ENCODE data around the gene PCYT1A. TPM values are rescaled to one million over a fixed set of nuclear protein-coding genes. Genes with fewer than 3 reads are reported as not detected.

PCYT1A gene
- total and polyA plus RNA-seq, 2 of the 13 experiments (the other 11 are each of a cell fraction or from before 2014, with no cell fraction given): 26.4 to 45.3 TPM

DNA sequence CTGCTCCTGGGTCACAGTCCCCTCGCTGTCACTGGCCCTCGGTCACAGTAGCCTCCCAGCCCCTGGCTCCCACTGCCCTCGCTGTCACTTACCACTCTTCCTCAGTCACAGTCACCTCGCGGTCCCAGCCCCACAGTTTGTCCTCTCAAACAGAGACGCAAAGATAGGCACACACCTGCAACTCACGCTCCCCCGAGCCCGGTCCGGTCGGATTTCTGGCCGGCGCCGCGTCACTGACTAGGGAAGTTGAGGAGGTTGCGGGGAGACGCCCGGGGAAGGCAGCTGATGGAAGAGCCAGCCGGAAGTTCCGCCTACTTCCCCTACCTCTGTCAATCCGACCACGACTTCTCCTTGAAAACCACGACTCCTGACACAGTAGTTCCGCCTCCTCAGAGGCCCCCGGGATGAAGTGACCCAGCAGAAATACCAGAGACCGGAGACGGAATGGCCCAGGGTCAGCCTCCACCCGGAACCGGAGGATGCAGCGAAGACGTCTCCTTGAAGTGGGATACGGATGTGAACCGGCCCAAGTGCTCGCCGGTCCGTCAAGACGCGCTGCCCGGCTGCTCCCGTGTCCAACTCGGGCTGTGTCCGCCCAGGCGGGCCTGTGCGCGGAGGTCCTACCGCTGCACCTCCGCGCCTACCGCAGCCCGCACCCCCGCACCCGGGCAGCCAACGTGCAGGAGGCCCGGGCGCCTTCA, at the start of gene PCYT1A (continued):
- TF ChIP-seq ZNF234 (CRISPR knock-in tag; conservative IDR thresholded peaks at IDR 0.05) (peak; percentile 92; the same call in 1 of the 2 replicates), ZZZ3 (CRISPR knock-in tag; IDR thresholded peaks at IDR 0.05; ENCODE audit: borderline replicate concordance) (peak; percentile 85; the same call in 1 of the 2 replicates), ZNF766 (CRISPR knock-in tag; IDR thresholded peaks at IDR 0.05; ENCODE audit: borderline replicate concordance) (no peak), BHLHE40 (IDR thresholded peaks at IDR 0.05; ENCODE audit: low read length) (no peak), ZNF558 (CRISPR knock-in tag; IDR thresholded peaks at IDR 0.05; ENCODE audit: borderline replicate concordance) (peak; percentile 9; the same call in 1 of the 2 replicates), ZKSCAN8 (CRISPR knock-in tag; IDR thresholded peaks at IDR 0.05; ENCODE audit: borderline replicate concordance) (no peak; the same call in 1 of the 2 replicates), TCF7 (IDR thresholded peaks at IDR 0.05; ENCODE audit: low read depth) (no peak), ZNF207 (IDR thresholded peaks at IDR 0.05; ENCODE audit: borderline replicate concordance) (no peak), MEIS1 (CRISPR knock-in tag; IDR thresholded peaks at IDR 0.05; ENCODE audit: borderline replicate concordance) (no peak; the same call in 1 of the 2 replicates), ZNF326 (CRISPR knock-in tag; IDR thresholded peaks at IDR 0.05; ENCODE audit: borderline replicate concordance) (no peak), FIP1L1 (IDR thresholded peaks at IDR 0.05; ENCODE audit: borderline replicate concordance, insufficient read depth, low read depth, low read length) (no peak), ZNF883 (CRISPR knock-in tag; IDR thresholded peaks at IDR 0.05; ENCODE audit: not compliant biosample characterization) (peak; percentile 38)
- TF ChIP-seq, protein P1, sequence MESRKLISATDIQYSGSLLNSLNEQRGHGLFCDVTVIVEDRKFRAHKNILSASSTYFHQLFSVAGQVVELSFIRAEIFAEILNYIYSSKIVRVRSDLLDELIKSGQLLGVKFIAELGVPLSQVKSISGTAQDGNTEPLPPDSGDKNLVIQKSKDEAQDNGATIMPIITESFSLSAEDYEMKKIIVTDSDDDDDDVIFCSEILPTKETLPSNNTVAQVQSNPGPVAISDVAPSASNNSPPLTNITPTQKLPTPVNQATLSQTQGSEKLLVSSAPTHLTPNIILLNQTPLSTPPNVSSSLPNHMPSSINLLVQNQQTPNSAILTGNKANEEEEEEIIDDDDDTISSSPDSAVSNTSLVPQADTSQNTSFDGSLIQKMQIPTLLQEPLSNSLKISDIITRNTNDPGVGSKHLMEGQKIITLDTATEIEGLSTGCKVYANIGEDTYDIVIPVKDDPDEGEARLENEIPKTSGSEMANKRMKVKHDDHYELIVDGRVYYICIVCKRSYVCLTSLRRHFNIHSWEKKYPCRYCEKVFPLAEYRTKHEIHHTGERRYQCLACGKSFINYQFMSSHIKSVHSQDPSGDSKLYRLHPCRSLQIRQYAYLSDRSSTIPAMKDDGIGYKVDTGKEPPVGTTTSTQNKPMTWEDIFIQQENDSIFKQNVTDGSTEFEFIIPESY (CRISPR knock-in tag; IDR thresholded peaks at IDR 0.05): no peak
- TF ChIP-seq, protein P2, sequence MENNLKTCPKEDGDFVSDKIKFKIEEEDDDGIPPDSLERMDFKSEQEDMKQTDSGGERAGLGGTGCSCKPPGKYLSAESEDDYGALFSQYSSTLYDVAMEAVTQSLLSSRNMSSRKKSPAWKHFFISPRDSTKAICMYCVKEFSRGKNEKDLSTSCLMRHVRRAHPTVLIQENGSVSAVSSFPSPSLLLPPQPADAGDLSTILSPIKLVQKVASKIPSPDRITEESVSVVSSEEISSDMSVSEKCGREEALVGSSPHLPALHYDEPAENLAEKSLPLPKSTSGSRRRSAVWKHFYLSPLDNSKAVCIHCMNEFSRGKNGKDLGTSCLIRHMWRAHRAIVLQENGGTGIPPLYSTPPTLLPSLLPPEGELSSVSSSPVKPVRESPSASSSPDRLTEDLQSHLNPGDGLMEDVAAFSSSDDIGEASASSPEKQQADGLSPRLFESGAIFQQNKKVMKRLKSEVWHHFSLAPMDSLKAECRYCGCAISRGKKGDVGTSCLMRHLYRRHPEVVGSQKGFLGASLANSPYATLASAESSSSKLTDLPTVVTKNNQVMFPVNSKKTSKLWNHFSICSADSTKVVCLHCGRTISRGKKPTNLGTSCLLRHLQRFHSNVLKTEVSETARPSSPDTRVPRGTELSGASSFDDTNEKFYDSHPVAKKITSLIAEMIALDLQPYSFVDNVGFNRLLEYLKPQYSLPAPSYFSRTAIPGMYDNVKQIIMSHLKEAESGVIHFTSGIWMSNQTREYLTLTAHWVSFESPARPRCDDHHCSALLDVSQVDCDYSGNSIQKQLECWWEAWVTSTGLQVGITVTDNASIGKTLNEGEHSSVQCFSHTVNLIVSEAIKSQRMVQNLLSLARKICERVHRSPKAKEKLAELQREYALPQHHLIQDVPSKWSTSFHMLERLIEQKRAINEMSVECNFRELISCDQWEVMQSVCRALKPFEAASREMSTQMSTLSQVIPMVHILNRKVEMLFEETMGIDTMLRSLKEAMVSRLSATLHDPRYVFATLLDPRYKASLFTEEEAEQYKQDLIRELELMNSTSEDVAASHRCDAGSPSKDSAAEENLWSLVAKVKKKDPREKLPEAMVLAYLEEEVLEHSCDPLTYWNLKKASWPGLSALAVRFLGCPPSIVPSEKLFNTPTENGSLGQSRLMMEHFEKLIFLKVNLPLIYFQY (CRISPR knock-in tag; IDR thresholded peaks at IDR 0.05; ENCODE audit: borderline replicate concordance): peak; percentile 73; the same call in 1 of the 2 replicates
- TF ChIP-seq, protein P3, sequence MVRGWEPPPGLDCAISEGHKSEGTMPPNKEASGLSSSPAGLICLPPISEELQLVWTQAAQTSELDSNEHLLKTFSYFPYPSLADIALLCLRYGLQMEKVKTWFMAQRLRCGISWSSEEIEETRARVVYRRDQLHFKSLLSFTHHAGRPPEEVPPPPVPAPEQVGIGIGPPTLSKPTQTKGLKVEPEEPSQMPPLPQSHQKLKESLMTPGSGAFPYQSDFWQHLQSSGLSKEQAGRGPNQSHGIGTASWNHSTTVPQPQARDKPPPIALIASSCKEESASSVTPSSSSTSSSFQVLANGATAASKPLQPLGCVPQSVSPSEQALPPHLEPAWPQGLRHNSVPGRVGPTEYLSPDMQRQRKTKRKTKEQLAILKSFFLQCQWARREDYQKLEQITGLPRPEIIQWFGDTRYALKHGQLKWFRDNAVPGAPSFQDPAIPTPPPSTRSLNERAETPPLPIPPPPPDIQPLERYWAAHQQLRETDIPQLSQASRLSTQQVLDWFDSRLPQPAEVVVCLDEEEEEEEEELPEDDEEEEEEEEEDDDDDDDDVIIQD (CRISPR knock-in tag; IDR thresholded peaks at IDR 0.05; ENCODE audit: low read depth): no peak
- TF ChIP-seq, protein P4, sequence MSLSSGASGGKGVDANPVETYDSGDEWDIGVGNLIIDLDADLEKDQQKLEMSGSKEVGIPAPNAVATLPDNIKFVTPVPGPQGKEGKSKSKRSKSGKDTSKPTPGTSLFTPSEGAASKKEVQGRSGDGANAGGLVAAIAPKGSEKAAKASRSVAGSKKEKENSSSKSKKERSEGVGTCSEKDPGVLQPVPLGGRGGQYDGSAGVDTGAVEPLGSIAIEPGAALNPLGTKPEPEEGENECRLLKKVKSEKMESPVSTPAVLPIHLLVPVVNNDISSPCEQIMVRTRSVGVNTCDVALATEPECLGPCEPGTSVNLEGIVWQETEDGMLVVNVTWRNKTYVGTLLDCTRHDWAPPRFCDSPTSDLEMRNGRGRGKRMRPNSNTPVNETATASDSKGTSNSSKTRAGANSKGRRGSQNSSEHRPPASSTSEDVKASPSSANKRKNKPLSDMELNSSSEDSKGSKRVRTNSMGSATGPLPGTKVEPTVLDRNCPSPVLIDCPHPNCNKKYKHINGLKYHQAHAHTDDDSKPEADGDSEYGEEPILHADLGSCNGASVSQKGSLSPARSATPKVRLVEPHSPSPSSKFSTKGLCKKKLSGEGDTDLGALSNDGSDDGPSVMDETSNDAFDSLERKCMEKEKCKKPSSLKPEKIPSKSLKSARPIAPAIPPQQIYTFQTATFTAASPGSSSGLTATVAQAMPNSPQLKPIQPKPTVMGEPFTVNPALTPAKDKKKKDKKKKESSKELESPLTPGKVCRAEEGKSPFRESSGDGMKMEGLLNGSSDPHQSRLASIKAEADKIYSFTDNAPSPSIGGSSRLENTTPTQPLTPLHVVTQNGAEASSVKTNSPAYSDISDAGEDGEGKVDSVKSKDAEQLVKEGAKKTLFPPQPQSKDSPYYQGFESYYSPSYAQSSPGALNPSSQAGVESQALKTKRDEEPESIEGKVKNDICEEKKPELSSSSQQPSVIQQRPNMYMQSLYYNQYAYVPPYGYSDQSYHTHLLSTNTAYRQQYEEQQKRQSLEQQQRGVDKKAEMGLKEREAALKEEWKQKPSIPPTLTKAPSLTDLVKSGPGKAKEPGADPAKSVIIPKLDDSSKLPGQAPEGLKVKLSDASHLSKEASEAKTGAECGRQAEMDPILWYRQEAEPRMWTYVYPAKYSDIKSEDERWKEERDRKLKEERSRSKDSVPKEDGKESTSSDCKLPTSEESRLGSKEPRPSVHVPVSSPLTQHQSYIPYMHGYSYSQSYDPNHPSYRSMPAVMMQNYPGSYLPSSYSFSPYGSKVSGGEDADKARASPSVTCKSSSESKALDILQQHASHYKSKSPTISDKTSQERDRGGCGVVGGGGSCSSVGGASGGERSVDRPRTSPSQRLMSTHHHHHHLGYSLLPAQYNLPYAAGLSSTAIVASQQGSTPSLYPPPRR (CRISPR knock-in tag; IDR thresholded peaks at IDR 0.05; ENCODE audit: borderline replicate concordance): peak; percentile 66
